Gastrocnemius medialis (tissue), 4 donors: Measurements from ENCODE around the gene FAM118B.

ENCODE experiments used
- POLR2A ChIP-seq, 2 donors: fragments of 450-650 bp; IDR thresholded peaks; one replicate each; pipeline ENCODE4 v1.6.1; 2017; ENCODE audit warnings: antibody characterized with exemption in 2 of 2, mild to moderate bottlenecking in 2 of 2, moderate library complexity in 2 of 2
- TF ChIP-seq, protein P1 (sequence below), 5 experiments: fragments of 450-650 bp in 3 of 5; fragments of 200-600 bp in 2 of 5; sonication (generic) in 2 of 5; IDR thresholded peaks in 4 of 5; conservative IDR thresholded peaks in 1 of 5; 1 replicate in 4 of 5; 2 replicates in 1 of 5; pipeline ENCODE4 v1.5.1; 2016 to 2019; ENCODE audit warnings: antibody characterized with exemption in 5 of 5, mild to moderate bottlenecking in 3 of 5, moderate library complexity in 3 of 5

DNA sequence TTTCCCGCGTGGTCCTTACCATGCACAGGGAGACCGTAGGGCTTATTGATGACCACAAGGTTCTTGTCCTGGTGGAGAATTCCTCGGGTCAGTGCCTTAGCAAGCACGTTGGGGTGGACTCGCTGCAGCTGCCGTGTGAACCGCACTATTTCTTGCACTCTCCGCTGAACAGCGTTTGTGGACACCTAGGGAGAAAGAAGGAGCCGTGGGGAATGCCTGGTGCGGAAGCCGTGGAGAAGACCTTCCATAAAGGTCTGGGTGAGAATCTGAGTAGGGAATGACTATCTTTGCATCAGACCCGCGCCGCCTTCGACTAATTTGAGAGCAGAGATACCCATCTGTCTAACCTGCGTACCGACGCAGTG lies 729 bp upstream of the FAM118B start:
- TF ChIP-seq, protein P1, sequence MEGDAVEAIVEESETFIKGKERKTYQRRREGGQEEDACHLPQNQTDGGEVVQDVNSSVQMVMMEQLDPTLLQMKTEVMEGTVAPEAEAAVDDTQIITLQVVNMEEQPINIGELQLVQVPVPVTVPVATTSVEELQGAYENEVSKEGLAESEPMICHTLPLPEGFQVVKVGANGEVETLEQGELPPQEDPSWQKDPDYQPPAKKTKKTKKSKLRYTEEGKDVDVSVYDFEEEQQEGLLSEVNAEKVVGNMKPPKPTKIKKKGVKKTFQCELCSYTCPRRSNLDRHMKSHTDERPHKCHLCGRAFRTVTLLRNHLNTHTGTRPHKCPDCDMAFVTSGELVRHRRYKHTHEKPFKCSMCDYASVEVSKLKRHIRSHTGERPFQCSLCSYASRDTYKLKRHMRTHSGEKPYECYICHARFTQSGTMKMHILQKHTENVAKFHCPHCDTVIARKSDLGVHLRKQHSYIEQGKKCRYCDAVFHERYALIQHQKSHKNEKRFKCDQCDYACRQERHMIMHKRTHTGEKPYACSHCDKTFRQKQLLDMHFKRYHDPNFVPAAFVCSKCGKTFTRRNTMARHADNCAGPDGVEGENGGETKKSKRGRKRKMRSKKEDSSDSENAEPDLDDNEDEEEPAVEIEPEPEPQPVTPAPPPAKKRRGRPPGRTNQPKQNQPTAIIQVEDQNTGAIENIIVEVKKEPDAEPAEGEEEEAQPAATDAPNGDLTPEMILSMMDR (IDR thresholded peaks at IDR 0.05 in 4 of 5, conservative IDR thresholded peaks at IDR 0.05 in 1 of 5), result no peak
- no peak for TF ChIP-seq POLR2A (IDR thresholded peaks at IDR 0.05)
